Measurements from ENCODE around the gene DMRT2.

DNA sequence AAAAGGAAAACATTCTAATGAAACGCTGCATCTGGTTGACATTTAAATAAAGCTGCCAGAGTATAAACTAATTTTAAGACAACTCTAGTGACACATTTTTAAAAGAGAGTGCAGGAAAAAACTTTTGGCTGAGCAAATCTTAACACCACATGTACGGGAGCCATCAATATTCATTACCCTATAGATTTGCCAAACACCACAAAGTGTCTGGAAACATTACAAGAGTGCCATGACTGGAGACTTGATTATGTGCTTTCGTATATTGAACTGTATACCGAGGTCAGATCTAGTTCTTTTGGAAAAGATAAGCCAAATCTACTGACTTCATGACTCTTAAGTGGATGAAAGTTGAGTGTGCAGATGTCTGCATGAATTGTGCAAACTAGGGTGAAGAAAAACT is 10.6 kb upstream of the DMRT2 start:
- TF ChIP-seq CTCF (conservative IDR thresholded peaks at IDR 0.05 in 1 of 2, IDR thresholded peaks at IDR 0.05 in 1 of 2; ENCODE audit: extremely low read depth in 1 of 2, insufficient read depth in 1 of 2, low read depth in 1 of 2, low read length in 2 of 2) (no peak), EZH2 (IDR thresholded peaks at IDR 0.05; ENCODE audit: borderline replicate concordance, low read length) (no peak)
